ENCODE results near the gene HOMER2. TPM values are rescaled to one million over a fixed set of nuclear protein-coding genes. Genes with fewer than 3 reads are reported as not detected.
A peak's percentile ranks its signal among the peaks of the same experiment; 100 is the strongest.

Gene HOMER2
- total and polyA plus RNA-seq, 2 of the 4 experiments (the other 2 are of a cell fraction): 0.54 to 0.79 TPM

DNA sequence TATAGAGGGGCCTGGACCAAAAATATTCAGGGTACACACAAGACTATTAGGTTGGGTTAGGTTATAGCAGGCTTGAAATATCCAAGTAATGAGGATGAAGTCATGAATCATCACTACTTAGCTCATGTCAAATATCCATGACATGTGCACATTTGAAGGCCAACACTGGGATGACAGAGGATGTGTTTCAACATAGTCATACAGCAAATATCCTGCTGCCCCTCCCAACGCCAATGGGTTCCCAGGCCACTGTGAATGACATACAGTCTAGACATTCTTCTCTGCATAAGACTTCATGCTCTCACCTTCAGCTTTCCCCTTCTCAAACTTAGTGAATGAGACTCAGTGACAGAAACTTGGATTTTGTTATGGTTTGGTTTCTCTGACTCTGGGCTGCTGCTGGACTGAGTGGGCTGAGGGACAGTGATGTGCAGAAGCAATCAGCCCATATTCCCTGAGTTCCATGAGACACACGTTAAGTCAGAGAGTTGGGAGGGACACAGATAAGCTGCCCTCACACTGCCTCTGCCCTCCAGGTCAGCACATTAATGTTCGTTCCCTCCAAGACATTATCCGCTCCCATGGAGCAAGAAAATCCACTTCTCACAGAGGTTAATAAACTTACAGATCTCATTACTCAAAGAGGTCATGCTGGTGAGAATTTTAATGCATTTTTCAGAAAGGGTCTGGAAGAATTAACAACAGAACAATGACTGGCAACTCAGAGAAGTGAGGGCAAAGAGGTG lies 15.4 kb downstream of the HOMER2 start:
- TF ChIP-seq FOS (IDR thresholded peaks at IDR 0.05; ENCODE audit: low read depth, low read length): no peak
- TF ChIP-seq MAZ (IDR thresholded peaks at IDR 0.05; ENCODE audit: borderline replicate concordance, low read depth, low read length): no peak
- no peak for TF ChIP-seq NFE2L2 (IDR thresholded peaks at IDR 0.05; ENCODE audit: low read depth, low read length)
- TF ChIP-seq RFX5 (IDR thresholded peaks at IDR 0.05; ENCODE audit: low read depth, low read length): no peak
- no peak for TF ChIP-seq SMC3 (IDR thresholded peaks at IDR 0.05; ENCODE audit: low read depth, low read length)
- TF ChIP-seq, protein P1, sequence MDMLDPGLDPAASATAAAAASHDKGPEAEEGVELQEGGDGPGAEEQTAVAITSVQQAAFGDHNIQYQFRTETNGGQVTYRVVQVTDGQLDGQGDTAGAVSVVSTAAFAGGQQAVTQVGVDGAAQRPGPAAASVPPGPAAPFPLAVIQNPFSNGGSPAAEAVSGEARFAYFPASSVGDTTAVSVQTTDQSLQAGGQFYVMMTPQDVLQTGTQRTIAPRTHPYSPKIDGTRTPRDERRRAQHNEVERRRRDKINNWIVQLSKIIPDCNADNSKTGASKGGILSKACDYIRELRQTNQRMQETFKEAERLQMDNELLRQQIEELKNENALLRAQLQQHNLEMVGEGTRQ (IDR thresholded peaks at IDR 0.05; ENCODE audit: low read depth, low read length): no peak
- no peak for TF ChIP-seq BHLHE40 (IDR thresholded peaks at IDR 0.05; ENCODE audit: low read depth, low read length)
- no peak for TF ChIP-seq MXI1 (IDR thresholded peaks at IDR 0.05; ENCODE audit: borderline replicate concordance, low read depth, low read length)
- no peak for TF ChIP-seq POLR2A (IDR thresholded peaks at IDR 0.05; ENCODE audit: low read depth, low read length)
- TF ChIP-seq, protein P2, sequence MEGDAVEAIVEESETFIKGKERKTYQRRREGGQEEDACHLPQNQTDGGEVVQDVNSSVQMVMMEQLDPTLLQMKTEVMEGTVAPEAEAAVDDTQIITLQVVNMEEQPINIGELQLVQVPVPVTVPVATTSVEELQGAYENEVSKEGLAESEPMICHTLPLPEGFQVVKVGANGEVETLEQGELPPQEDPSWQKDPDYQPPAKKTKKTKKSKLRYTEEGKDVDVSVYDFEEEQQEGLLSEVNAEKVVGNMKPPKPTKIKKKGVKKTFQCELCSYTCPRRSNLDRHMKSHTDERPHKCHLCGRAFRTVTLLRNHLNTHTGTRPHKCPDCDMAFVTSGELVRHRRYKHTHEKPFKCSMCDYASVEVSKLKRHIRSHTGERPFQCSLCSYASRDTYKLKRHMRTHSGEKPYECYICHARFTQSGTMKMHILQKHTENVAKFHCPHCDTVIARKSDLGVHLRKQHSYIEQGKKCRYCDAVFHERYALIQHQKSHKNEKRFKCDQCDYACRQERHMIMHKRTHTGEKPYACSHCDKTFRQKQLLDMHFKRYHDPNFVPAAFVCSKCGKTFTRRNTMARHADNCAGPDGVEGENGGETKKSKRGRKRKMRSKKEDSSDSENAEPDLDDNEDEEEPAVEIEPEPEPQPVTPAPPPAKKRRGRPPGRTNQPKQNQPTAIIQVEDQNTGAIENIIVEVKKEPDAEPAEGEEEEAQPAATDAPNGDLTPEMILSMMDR (conservative IDR thresholded peaks at IDR 0.05; ENCODE audit: low read depth, low read length): no peak
- Histone ChIP-seq H2AFZ (replicated peaks; ENCODE audit: low read length, poor library complexity) (peak overlapping the region; percentile 46), H3K27me3 (ENCODE audit: control insufficient read depth, insufficient read depth, low read length) (peaks cover 5% of the 10 kb centered on the region), H3K9me1 (ENCODE audit: insufficient read depth, low read length) (no peaks in the 10 kb centered on the region), H3K4ac (ENCODE audit: low read depth, low read length) (no peak overlapping the region), H4K8ac (ENCODE audit: low read depth in 2 of 2, low read length in 2 of 2) (no peak overlapping the region), H3K18ac (ENCODE audit: low read depth, low read length) (no peak overlapping the region), H3K9ac (ENCODE audit: low read depth, low read length) (no peak overlapping the region), H4K5ac (ENCODE audit: low read depth, low read length) (no peak overlapping the region), H3K27ac (ENCODE audit: insufficient read depth, low read length) (no peak overlapping the region), H3K4me1 (ENCODE audit: control insufficient read depth, insufficient read depth, low read length) (no peaks in the 10 kb centered on the region), H3K4me3 (ENCODE audit: insufficient read depth, low read depth, low read length) (no peak overlapping the region), H2BK120ac (ENCODE audit: low read depth, low read length) (no peak overlapping the region), H4K20me1 (ENCODE audit: insufficient read depth, low read length) (no peaks in the 10 kb centered on the region), H2AK9ac (replicated peaks; ENCODE audit: low read depth, low read length, poor library complexity) (no peak overlapping the region), H2BK5ac (ENCODE audit: low read depth, low read length, poor library complexity, severe bottlenecking) (no peak overlapping the region), H2AK5ac (ENCODE audit: low read depth, low read length) (no peak overlapping the region), H4K91ac (ENCODE audit: insufficient read depth, low read depth, low read length) (no peak overlapping the region), H3K36me3 (ENCODE audit: control insufficient read depth, insufficient read depth, low read length) (no peaks in the 10 kb centered on the region), H3K56ac (ENCODE audit: extremely low read depth, insufficient read depth, low read length) (no peak overlapping the region), H3K79me1 (ENCODE audit: low read depth in 1 of 2, low read length in 2 of 2) (no peaks in the 10 kb centered on the region), H2BK20ac (ENCODE audit: low read depth, low read length) (no peak overlapping the region), H3K14ac (replicated peaks; ENCODE audit: low read depth, low read length) (no peak overlapping the region), H3K9me3 (ENCODE audit: control insufficient read depth, insufficient read depth, low read length) (no peaks in the 10 kb centered on the region), H3K4me2 (ENCODE audit: low read depth, low read length) (no peak overlapping the region), H2BK15ac (ENCODE audit: low read depth, low read length) (no peak overlapping the region), H3K23ac (ENCODE audit: low read depth, low read length) (no peak overlapping the region)
- DNase-seq: peak; percentile 6
- no peak for ATAC-seq (ENCODE audit: low read depth)
- BruUV-seq (replicated peaks): no TSS peak
- ChIA-PET POLR2A (ENCODE audit: unreplicated experiment) (no interaction called here), CTCF (no interaction called here)
- no CpG with 5 or more reads among the region's 4 CpGs for WGBS, 2 experiments (ENCODE audit: extremely low coverage in 2 of 2, insufficient read length in 1 of 2)
- in situ Hi-C loops (cut with MboI; ENCODE audit: low sequenced_read_pairs) (no loop called here), dilution Hi-C loops (cut with HindIII; ENCODE audit: low sequenced_read_pairs, unreplicated experiment) (no loop called here), intact Hi-C loops (cut with micrococcal nuclease) (no loop called here)
